HCT116 (cell line): ENCODE results near the gene WDR90. TPM values are rescaled to one million over a fixed set of nuclear protein-coding genes. Genes with fewer than 3 reads are reported as not detected.

ENCODE experiments used
- ATAC-seq: fragments of 200-7000 bp; cut with Tn5 transposase; 2 replicates; pipeline ENCODE4 v1.9.1; 2020; ENCODE audit warnings: mild to moderate bottlenecking, moderate library complexity
- BruUV-seq: library from RNA; stranded (reverse); fragments of 400-500 nt; replicated peaks from 2 replicates; lab custom pipeline; 2021; lab: Mats Ljungman, UMichigan
- CTCF ChIA-PET: fragments of 300-600 bp; sonication (Branson Sonifier 250); formaldehyde crosslinking; loops from one replicate; lab custom pipeline; 2021; ENCODE audit warnings: antibody characterized with exemption; lab: Charles Lee
- POLR2A ChIA-PET: fragments of 300-600, 350-600 bp; sonication (Branson Sonifier 250); formaldehyde crosslinking; loops from one replicate; lab custom pipeline; 2021; ENCODE audit warnings: antibody characterized with exemption; lab: Charles Lee
- RAD21 ChIA-PET, 2 experiments: fragments of 300-600 bp; sonication (Branson Sonifier 250); formaldehyde crosslinking; loops; one replicate each; lab custom pipeline; 2023; ENCODE audit warnings: low total read pairs in 2 of 2; ENCODE audit not compliant: uncharacterized antibody in 2 of 2, unreplicated experiment in 2 of 2, low non-redundant PET in 1 of 2; lab: Charles Lee
- DNase-seq: peaks from one replicate; pipeline ENCODE4 v3.0.0-alpha.2; 2010; ENCODE audit warnings: low read depth, low spot score
- H2AFZ ChIP-seq: fragments of 200-600 bp; shearing (Covaris generic), sonication (generic); 2 replicates; pipeline ENCODE4 v1.6.1; 2017; ENCODE audit warnings: low read depth, mixed run types, mixed read lengths, antibody characterized with exemption, low read length; ENCODE audit not compliant: poor library complexity, severe bottlenecking
- H3K27ac ChIP-seq: 2 replicates; pipeline ENCODE4 v1.5.1; 2012; ENCODE audit warnings: low read depth, low read length
- H3K27me3 ChIP-seq: fragments of 200-600 bp; sonication (generic); 2 replicates; pipeline ENCODE4 v1.6.1; 2016; ENCODE audit warnings: mixed run types, low read length, mixed read lengths; ENCODE audit not compliant: insufficient read depth
- H3K36me3 ChIP-seq, 2 experiments: fragments of 200-500 bp in 1 of 2; fragments of 200-600 bp in 1 of 2; sonication (Bioruptor generic) in 1 of 2; sonication (generic) in 1 of 2; 2 replicates each; pipeline versions ENCODE4 v1.5.1 to v1.6.1; 2014 to 2016; ENCODE audit warnings: low read length in 2 of 2, inconsistent platforms in 1 of 2, mixed read lengths in 1 of 2, mixed run types in 1 of 2; ENCODE audit not compliant: insufficient read depth in 2 of 2, control insufficient read depth in 1 of 2
- H3K4me1 ChIP-seq, 2 experiments: fragments of 200-600 bp in 1 of 2; sonication (generic) in 1 of 2; 2 replicates each; pipeline versions ENCODE4 v1.5.1 to v1.6.1; 2012 to 2017; ENCODE audit warnings: low read length in 2 of 2, inconsistent platforms in 1 of 2, mild to moderate bottlenecking in 1 of 2, mixed read lengths in 1 of 2, mixed run types in 1 of 2, moderate library complexity in 1 of 2; ENCODE audit not compliant: insufficient read depth in 2 of 2, control insufficient read depth in 1 of 2
- H3K4me2 ChIP-seq: fragments of 200-600 bp; sonication (generic); 2 replicates; pipeline ENCODE4 v1.6.1; 2017; ENCODE audit warnings: mixed run types, low read length, mixed read lengths
- H3K4me3 ChIP-seq, 2 experiments: fragments of 200-600 bp in 1 of 2; sonication (generic) in 1 of 2; replicated peaks in 1 of 2; 2 replicates each; pipeline ENCODE4 v1.5.1; 2011 to 2016; ENCODE audit warnings: low read length in 2 of 2, control low read depth in 1 of 2, low read depth in 1 of 2, mild to moderate bottlenecking in 1 of 2, mixed read lengths in 1 of 2, mixed run types in 1 of 2
- H3K79me2 ChIP-seq: fragments of 200-600 bp; sonication (generic); 2 replicates; pipeline ENCODE4 v1.6.1; 2017; ENCODE audit warnings: mild to moderate bottlenecking, mixed run types, low read length, moderate library complexity, mixed read lengths; ENCODE audit not compliant: insufficient read depth
- H3K9ac ChIP-seq: fragments of 200-600 bp; sonication (generic); 2 replicates; pipeline ENCODE4 v1.6.1; 2016; ENCODE audit warnings: low read length, mixed read lengths
- H3K9me2 ChIP-seq: fragments of 200-600 bp; sonication (generic), shearing (Covaris generic); 2 replicates; pipeline ENCODE4 v1.6.1; 2017; ENCODE audit warnings: mixed run types, mild to moderate bottlenecking, moderate library complexity; ENCODE audit not compliant: insufficient read depth
- H3K9me3 ChIP-seq, 2 experiments: fragments of 200-500 bp in 1 of 2; fragments of 200-600 bp in 1 of 2; sonication (Bioruptor generic) in 1 of 2; sonication (generic) in 1 of 2; 2 replicates each; pipeline ENCODE4 v1.6.1; 2014 to 2017; ENCODE audit warnings: low read length in 2 of 2, mixed read lengths in 2 of 2, inconsistent platforms in 1 of 2, low read depth in 1 of 2, mild to moderate bottlenecking in 1 of 2, mixed run types in 1 of 2, moderate library complexity in 1 of 2; ENCODE audit not compliant: control insufficient read depth in 1 of 2, insufficient read depth in 1 of 2
- H4K20me1 ChIP-seq: fragments of 200-600 bp; sonication (generic), shearing (Covaris generic); 2 replicates; pipeline ENCODE4 v1.6.1; 2017; ENCODE audit warnings: mixed run types, mild to moderate bottlenecking, moderate library complexity; ENCODE audit not compliant: insufficient read depth
- CTCF ChIP-seq, 3 experiments: fragments of 200-600 bp in 1 of 3; sonication (generic) in 1 of 3; IDR thresholded peaks in 2 of 3; conservative IDR thresholded peaks in 1 of 3; 2 replicates each; pipeline ENCODE4 v1.5.1; 2012 to 2017; ENCODE audit warnings: low read depth in 2 of 3, low read length in 2 of 3, antibody characterized with exemption in 1 of 3, borderline replicate concordance in 1 of 3, control low read depth in 1 of 3, mild to moderate bottlenecking in 1 of 3, mixed read lengths in 1 of 3, mixed run types in 1 of 3, moderate library complexity in 1 of 3; ENCODE audit not compliant: insufficient read depth in 1 of 3
- ZBTB33 ChIP-seq: IDR thresholded peaks from 2 replicates; pipeline ENCODE4 v1.6.1; 2011; ENCODE audit warnings: mild to moderate bottlenecking, low read length, moderate library complexity; ENCODE audit not compliant: insufficient replicate concordance; ENCODE audit errors: extremely low read depth
- intact Hi-C: fragments of 100-400 bp; cut with micrococcal nuclease; formaldehyde crosslinking; loops from 2 replicates; pipeline ENCODE4 v1.10.0; 2022
- total RNA-seq: library from RNA; stranded (reverse); gene quantifications from one replicate; pipeline ENCODE4 v1.2.1, GENCODE V29; 2021; ENCODE audit not compliant: unreplicated experiment

WDR90 gene
- total RNA-seq, 1 experiment from 2014 or later = 73.7 TPM

- Histone ChIP-seq H3K9me2 (no peaks in the 10 kb centered on the region), H3K4me2 (peak overlapping the region; percentile 97), H3K9me3 (no peaks in the 10 kb centered on the region), H3K9ac (peak overlapping the region; percentile 92), H3K4me1 (peaks cover 13 to 54% of the 10 kb centered on the region in 2 experiments), H3K36me3 (peaks cover 0 to 26% of the 10 kb centered on the region in 2 experiments; a peak in 2 of 4 replicates), H3K27me3 (no peaks in the 10 kb centered on the region), H3K4me3 (peak overlapping the region; percentile 66 to 90), H3K27ac (peak overlapping the region; percentile 98), H4K20me1 (no peaks in the 10 kb centered on the region), H2AFZ (no peak overlapping the region), H3K79me2 (peaks cover 38% of the 10 kb centered on the region)
- intact Hi-C loops = no loop called here
- TF ChIP-seq CTCF (IDR thresholded peaks at IDR 0.05 in 2 of 3, conservative IDR thresholded peaks at IDR 0.05 in 1 of 3; ENCODE audit: borderline replicate concordance in 1 of 3, insufficient read depth in 1 of 3, low read depth in 2 of 3, low read length in 2 of 3) (peak in 1 of 3 experiments; percentile 14; a peak in 2 of 6 replicates), ZBTB33 (no peak)
- ChIA-PET CTCF (interaction anchor here (1.1 kb wide), 1 partner anchor 9 kb away, joined by 3 read pairs; the partner anchor contains the start of gene WDR24), POLR2A (no interaction called here), RAD21 (no interaction called here)
- BruUV-seq = no TSS peak
- DNase-seq (no peak), ATAC-seq (peak; percentile 5; the same call in 1 of the 2 replicates)
Observed at GRCh38 chr16:680967-681745, 32.0 kb downstream of the WDR90 start.
